HG02973 (cell line): ENCODE measurements around the gene CGB1.
"Not testable (repeated sequence)": the region's sequence is repeated elsewhere in the genome, so short reads cannot be mapped to it uniquely, and the experiment has no call there.

Source experiments
- ATAC-seq: cut with Tn5 transposase; IDR thresholded peaks from one replicate; pipeline ENCODE4 v1.9.1; 2021; ENCODE audit warnings: moderate library complexity; ENCODE audit not compliant: unreplicated experiment

The CGB1 gene

GRCh38 chr19:49058562-49058961 lies 21.9 kb upstream of the CGB1 start:
- no peak for ATAC-seq

- no peak for ATAC-seq
Measured at GRCh38 chr19:49057636-49058234, 21.0 kb upstream of the CGB1 start, which contains the start of gene CGB7. CGB7 (minus strand) TSS chr19:49057749; CDS start chr19:49055375, 2,374 bp downstream.

- ATAC-seq, result not testable (repeated sequence)
Measured at GRCh38 chr19:49056902-49057596, 20.4 kb upstream of the CGB1 start.

- no peak for ATAC-seq
Measured at GRCh38 chr19:49056101-49056901, 19.6 kb upstream of the CGB1 start.

DNA sequence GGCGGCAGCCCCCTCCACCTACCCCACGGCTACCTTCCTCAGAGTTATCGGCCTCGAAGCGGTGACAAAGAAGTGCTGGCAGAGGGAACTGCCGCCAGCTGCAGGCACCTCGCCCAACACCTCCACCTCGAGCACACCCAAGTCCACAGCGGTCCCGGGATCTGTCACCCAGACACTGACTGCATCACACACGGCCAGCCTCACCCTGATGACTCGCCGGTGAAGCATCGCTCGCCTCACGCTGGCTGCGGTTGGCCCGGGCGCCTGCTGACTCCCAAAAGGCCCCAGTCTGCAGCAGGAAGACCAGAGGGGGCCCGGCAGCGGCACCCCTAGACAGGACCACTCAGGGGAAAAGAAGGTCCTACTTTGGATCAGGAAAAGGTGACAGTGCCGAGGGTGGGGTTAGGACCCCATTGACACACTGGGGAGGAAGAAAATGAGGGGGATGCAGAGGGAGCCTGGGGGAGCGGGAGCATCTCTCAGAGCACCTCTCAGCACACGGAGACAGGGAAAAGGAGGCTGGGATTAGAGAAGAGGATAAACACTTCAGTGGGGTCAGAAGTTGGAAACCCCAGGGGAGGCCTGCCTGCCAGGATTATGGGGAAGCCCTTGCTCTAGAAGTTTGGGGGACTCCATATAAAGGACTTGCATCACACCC lies 13.8 kb upstream of the CGB1 start:
- ATAC-seq, result not testable (repeated sequence)

GRCh38 chr19:49049834-49050233 lies 13.1 kb upstream of the CGB1 start:
- ATAC-seq, result not testable (repeated sequence)

- not testable (repeated sequence) for ATAC-seq
Measured at GRCh38 chr19:49049011-49049410, 12.3 kb upstream of the CGB1 start, which contains the start of gene CGB8. CGB8 (minus strand) TSS chr19:49049111; CDS start chr19:49048739, 372 bp downstream.

GRCh38 chr19:49043548-49043947 lies 6.9 kb upstream of the CGB1 start, which contains the start of gene CGB5:
CGB5 (plus strand) TSS chr19:49043848; CDS start chr19:49044210, 362 bp downstream.
- ATAC-seq, result not testable (repeated sequence)

DNA sequence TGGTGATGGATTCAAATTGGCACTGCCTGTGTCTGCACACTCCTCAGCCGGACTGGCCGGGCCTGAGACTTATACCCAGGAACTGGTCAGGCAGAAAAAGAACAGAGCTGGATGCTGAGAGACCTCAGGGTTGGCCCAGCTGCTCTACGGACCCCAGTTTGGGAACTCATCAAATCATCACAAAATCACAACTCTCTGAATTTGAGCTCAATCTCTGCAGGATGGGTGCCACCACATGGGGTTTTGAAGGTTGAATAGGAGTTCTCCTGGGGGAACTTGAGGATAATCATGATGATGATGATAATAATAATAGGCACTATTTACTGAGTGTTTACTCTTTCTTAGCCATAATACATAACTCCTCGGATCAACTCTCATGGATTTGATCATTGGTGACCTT lies 6.0 kb upstream of the CGB1 start:
- ATAC-seq, result not testable (repeated sequence)

- no peak for ATAC-seq
Measured at GRCh38 chr19:49042177-49042576, 5.5 kb upstream of the CGB1 start.

- not testable (repeated sequence) for ATAC-seq
Measured at GRCh38 chr19:49039736-49040135, 3.0 kb upstream of the CGB1 start.

GRCh38 chr19:49038557-49039276 lies 2.0 kb upstream of the CGB1 start:
- ATAC-seq, result not testable (repeated sequence)

- not testable (repeated sequence) for ATAC-seq
Measured at GRCh38 chr19:49038111-49038510, 1.4 kb upstream of the CGB1 start.

DNA sequence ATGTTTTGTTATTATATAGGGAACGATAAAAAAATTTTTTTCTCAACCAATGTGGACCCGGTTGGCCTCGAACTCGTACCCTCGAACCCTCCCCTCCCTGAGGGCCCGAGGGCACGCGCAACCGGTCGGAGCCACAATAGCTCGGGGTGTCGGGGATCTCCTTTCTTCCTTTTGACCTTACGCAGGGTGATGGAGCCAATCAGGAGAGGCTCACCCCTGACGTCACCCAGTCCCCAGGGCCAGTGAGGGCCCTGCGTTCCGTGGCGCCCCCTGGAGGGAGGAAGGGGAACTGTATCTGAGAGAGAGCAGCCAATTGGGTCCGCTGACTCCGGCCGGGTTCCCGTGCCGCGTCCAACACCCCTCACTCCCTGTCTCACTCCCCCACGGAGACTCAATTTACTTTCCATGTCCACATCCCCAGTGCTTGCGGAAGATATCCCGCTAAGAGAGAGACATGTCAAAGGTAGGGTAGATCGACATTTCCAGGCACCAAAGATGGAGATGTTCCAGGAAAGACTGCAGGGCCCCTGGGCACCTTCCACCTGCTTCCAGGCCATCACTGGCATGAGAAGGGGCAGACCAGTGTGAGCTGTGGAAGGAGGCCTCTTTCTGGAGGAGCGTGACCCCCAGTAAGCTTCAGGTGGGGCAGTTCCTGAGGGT lies 4.9 kb downstream of the CGB1 start, which contains the start of gene CGB2:
Gene CGB2, plus strand, starts transcription at position 249 of the 660 bp plus-strand sequence. Its CDS starts 206 bp downstream, at position 455.
- ATAC-seq, result not testable (repeated sequence)

GRCh38 chr19:49030323-49030722 lies 6.4 kb downstream of the CGB1 start:
- not testable (repeated sequence) for ATAC-seq

DNA sequence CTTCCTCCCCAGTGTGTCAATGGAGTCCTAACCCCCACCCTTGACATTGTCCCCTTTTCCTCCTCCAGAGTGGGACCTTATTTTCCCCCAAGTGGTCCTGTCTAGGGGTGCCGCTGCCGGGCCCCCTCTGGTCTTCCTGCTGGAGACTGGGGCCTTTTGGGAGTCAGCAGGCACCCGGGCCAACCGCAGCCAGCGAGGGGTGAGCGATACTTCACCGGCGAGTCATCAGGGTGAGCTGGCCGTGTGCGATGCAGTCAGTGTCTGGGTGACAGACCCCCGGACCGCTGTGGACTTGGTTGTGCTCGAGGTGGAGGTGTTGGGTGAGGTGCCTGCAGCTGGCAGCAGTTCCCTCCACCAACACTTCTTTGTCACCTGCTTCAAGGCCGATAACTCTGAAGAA lies 6.9 kb downstream of the CGB1 start:
- ATAC-seq, result not testable (repeated sequence)

DNA sequence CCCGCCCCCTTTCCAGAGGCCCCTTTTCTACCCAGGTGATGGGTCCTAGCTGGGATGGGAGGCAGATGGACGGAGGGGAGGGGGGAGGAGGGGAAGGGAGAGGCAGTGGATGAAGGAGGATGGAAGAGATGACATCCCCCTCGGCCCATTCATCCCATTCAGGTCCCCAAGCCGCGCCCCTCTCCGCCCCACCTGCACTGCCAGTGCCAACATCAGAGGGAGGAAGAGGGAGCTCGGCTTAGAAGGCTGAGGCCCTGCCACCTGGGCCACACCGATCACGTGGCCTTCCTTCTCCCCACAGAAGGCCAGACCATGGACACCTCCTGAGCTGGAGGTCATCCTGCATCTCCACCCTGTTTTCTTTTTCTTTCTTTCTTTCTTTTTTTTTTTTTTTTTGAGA lies 8.0 kb downstream of the CGB1 start:
- ATAC-seq, result not testable (repeated sequence)

DNA sequence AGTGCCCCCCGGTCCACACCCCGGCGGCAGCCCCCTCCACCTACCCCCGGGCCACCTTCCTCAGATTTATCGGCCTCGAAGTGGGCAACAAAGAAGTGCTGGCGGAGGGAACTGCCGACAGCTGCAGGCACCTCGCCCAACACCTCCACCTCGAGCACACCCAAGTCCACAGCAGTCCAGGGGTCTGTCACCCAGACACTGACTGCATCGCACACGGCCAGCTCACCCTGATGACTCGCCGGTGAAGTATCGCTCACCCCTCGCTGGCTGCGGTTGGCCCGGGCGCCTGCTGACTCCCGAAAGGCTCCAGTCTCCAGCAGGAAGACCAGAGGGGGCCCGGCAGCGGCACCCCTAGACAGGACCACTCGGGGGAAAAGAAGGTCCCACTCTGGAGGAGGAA lies 11.1 kb downstream of the CGB1 start:
- ATAC-seq, result not testable (repeated sequence)

- ATAC-seq, result not testable (repeated sequence)
Measured at GRCh38 chr19:49025088-49025487, 11.6 kb downstream of the CGB1 start.
